Stimulated activated CD4-positive, alpha-beta T cell treated with anti-CD3 and anti-CD28 coated beads, Interleukin-12 subunit alpha, Interleukin-12 subunit beta, amount 100 ng/mL, for 48 hours (primary cell): ENCODE measurements around the gene KIAA1210.

Source experiments
- DNase-seq, 3 donors: peaks; one replicate each; pipeline ENCODE4 v3.0.0-alpha.2; 2020; ENCODE audit warnings: low read depth in 2 of 3, low spot score in 1 of 3

KIAA1210 gene

DNA sequence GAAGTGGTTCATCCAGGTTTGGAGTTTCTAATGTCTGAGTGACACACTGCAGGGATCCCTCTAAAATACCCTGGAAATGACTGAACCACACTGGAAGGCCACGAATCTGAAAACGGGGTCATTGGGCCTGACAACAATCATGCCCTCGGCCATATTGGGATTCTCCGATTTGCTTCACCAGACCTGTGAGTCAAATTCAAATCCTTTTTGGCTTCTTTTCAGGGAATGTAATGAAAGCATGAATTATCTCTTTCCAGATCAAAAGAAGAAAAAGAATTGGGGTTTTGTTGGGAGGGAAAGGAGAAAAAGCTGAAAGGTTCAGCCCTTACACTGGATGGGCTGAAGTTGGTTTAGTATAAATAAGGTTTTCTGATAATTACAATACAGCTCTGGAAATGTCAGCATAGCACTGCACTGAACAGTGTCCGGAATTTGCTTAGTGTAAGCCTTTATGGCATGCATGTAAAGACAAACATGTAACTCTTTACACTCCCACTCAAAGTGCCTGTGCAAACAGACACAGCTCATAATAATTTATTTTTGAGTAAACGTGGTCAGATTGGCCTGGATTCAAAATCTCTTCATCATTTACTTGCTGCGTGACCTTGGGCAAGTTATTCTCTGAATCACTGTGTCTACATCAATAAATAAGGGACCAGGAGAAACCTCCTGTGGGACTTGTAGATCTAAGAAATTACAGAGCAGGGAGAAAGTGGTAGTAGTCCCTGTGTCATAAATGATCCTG lies 33.4 kb downstream of the KIAA1210 start:
- no peak for DNase-seq

- no peak for DNase-seq
Observed at GRCh38 chrX:119090627-119091026, 37.0 kb downstream of the KIAA1210 start.

- no peak for DNase-seq
Observed at GRCh38 chrX:119089619-119090018, 38.0 kb downstream of the KIAA1210 start.

- no peak for DNase-seq
Observed at GRCh38 chrX:119087121-119087520, 40.5 kb downstream of the KIAA1210 start.

- DNase-seq = no peak
Observed at GRCh38 chrX:119084766-119085165, 42.8 kb downstream of the KIAA1210 start.

- no peak for DNase-seq
Observed at GRCh38 chrX:119082278-119082677, 45.3 kb downstream of the KIAA1210 start.

- DNase-seq = no peak
Observed at GRCh38 chrX:119075270-119076025, 52.2 kb downstream of the KIAA1210 start.

DNA sequence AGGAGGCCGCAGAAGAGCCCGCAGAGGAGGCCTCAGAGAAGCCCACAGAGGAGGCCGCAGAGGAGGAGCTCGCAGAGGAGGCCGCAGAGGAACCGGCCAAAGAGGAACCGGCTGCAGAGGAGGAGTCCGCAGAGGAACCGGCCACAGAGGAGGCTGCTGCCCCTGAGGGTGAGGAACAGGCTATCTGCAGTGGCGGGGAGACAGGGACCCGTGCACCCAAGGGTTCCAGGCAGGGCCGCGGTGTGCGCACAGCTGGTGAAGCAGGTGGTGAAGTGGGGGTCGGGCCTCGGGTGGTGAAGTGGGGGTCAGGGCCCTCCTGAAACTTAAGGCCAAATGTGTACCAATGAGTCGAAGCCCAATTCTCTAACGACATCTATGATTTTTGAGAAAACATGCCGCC lies 53.7 kb downstream of the KIAA1210 start:
- DNase-seq = no peak

GRCh38 chrX:119073200-119073905 lies 54.3 kb downstream of the KIAA1210 start:
- no peak for DNase-seq

- no peak for DNase-seq
Observed at GRCh38 chrX:119072744-119073143, 54.9 kb downstream of the KIAA1210 start, which contains the start of gene CT47C1. Gene CT47C1 (plus strand): TSS chrX:119072993. CDS start chrX:119073226, 233 bp downstream.

DNA sequence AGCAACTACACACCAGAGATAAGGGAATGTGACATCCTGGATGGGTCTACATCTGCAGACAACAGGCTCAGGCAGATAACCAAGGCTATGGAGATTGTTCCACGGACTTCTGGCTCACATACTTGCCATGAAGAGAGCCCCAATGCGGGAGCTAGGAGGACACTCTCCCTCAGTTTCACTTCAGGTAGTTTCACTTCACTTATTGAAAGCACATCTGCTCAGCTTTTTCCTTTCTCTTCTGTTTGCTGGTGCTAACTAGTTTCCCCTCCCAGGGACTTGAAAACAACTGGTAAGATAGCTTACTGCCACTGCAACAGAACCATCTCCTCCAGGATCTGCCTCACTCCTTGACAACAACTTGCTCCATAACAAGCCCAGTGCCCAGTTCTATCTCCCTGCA lies 56.2 kb downstream of the KIAA1210 start:
- DNase-seq = no peak

- DNase-seq = no peak
Observed at GRCh38 chrX:119069762-119070161, 57.9 kb downstream of the KIAA1210 start.

DNA sequence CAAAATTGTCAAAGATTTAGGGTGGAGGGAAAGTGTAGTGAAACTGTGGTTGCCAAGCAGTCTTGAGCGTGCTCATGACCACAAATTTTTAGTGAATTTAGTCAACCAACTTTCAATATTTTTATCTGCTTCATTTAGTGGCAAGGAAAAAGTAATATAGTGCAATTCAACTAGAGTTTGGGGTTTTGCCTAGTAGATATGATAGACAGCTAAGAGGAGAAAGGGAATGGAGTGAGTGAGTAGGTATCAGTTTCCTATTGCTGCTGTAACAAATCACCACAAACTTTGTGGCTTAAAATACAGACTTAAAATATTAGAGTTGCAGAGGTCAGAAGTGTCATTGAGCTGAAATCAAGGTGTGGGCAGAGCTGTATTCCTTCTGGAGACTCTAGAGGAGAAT lies 58.5 kb downstream of the KIAA1210 start:
- no peak for DNase-seq

GRCh38 chrX:119067023-119067739 lies 60.4 kb downstream of the KIAA1210 start:
- peak; percentile 25 to 41 (median 26) for DNase-seq

DNA sequence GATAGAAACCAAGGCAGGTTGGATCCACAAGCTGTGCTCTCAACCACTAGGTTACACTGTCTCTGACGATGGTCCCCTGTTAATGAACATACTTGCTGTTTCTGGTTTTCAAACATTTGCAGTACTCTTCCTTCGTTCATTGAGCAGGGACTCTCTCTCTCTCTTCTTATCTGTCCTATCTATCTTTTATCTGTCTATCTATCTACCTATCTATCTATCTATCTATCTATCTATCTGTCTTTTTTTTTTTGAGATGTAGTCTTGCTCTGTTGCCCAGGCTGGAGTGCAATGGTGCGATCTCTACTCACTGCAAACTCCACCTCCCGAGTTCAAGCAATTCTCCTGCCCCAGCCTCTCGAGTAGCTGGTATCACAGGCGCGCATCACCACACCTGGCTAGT lies 64.2 kb downstream of the KIAA1210 start:
- DNase-seq = no peak

DNA sequence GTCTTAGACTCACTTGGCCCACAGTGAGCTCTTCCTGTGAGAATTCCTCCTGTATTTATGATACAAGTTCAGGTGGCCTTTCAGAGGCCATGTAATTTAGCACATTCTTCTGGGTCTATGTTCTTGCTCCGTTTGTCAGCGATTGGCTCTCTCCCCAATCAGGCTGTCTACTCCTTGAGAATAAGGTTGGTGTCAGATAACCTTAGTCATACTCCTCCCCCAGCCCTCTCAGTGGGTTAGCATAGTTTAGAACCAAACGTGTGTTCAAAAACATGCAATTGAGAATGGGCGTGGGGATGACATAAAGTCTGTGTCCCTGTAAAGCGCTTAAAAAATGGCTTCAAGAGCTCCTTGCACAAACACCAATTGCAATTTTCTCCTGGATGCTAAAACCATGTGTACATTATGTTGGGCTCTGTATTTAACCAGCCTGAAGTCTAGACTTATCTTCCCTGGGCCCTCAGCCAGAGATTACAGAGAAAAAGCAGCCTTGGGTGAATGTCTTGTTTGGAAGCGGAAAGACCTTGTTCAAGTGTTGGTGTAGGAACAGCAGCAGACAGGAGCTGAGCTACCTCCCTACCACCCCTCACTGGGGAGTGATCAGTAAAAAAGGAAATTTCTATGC lies 64.8 kb downstream of the KIAA1210 start:
- no peak for DNase-seq

GRCh38 chrX:119055687-119056086 lies 71.9 kb downstream of the KIAA1210 start:
- DNase-seq = no peak

- DNase-seq = no peak
Observed at GRCh38 chrX:119045884-119046283, 81.7 kb downstream of the KIAA1210 start.

GRCh38 chrX:119042996-119043395 lies 84.6 kb downstream of the KIAA1210 start:
- DNase-seq = no peak

DNA sequence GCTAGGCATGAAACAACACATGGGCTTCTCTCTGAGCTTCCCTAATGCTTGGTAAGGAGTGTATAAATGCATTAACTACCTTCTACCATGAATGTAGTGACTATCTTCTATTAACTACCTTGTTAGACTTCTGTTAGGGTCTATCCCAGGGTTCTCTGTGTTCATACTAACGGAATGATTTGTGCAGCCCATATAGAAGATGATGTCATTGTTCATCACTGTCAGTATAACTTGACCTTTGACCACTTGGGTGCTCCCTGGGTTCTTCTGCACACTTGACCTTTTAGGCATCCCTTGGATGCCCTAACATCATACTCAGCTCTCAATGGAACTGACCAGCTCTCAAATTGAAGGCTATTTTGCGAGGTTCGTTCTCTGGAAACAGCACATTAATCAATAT lies 85.6 kb downstream of the KIAA1210 start:
- DNase-seq = no peak

DNA sequence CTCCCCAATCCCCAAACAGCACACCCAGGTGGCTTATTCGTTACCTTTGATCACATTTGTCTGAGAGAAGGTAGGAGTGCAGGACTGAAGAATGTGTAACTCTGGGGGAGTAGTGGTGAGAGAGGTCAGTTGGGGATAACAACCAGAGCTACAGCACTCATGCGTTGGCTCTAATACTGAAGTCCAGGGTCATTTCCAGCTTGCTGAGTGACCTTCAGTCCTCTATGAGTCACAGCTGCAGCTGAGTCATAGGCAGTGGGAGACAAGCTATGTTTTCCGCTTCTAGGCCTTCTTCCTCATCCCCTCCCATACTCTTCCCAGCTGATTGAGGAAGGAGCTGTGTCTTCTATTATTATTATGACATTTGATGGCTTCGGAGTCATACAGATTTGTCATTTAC lies 86.4 kb downstream of the KIAA1210 start:
- DNase-seq = no peak
